ENCODE data around the gene CHCHD6. TPM values are rescaled to one million over a fixed set of nuclear protein-coding genes. Genes with fewer than 3 reads are reported as not detected.

Gene CHCHD6
- total RNA-seq, 1 experiment from 2014 or later, result 47.7 TPM

- Histone ChIP-seq H3K4me2 (no peak overlapping the region), H3K79me2 (ENCODE audit: low read depth) (peaks cover 11% of the 10 kb centered on the region; the same call in 1 of the 2 replicates), H3K27me3 (ENCODE audit: insufficient read depth, low read depth) (no peaks in the 10 kb centered on the region), H3F3A (ENCODE audit: insufficient read depth, low read depth) (no peaks in the 10 kb centered on the region), H3K36me3 (ENCODE audit: low read depth) (no peaks in the 10 kb centered on the region), H3K9me3 (ENCODE audit: insufficient read depth, low read depth) (no peaks in the 10 kb centered on the region), H4K20me1 (ENCODE audit: insufficient read depth) (no peaks in the 10 kb centered on the region; the same call in 1 of the 2 replicates), H3K4me1 (replicated peaks; ENCODE audit: insufficient read depth) (peaks cover 19% of the 10 kb centered on the region), H3K4me3 (no peak overlapping the region), H3K27ac (no peak overlapping the region), H3K9me2 (ENCODE audit: insufficient read depth) (no peaks in the 10 kb centered on the region), H2AFZ (no peak overlapping the region)
- DNase-seq, result no peak
- ChIA-PET POLR2A (ENCODE audit: unreplicated experiment) (no interaction called here), CTCF (no interaction called here)
- BruUV-seq (replicated peaks), result no TSS peak
- intact Hi-C loops (cut with micrococcal nuclease; ENCODE audit: unreplicated experiment), result no loop called here
- TF ChIP-seq, protein P1, sequence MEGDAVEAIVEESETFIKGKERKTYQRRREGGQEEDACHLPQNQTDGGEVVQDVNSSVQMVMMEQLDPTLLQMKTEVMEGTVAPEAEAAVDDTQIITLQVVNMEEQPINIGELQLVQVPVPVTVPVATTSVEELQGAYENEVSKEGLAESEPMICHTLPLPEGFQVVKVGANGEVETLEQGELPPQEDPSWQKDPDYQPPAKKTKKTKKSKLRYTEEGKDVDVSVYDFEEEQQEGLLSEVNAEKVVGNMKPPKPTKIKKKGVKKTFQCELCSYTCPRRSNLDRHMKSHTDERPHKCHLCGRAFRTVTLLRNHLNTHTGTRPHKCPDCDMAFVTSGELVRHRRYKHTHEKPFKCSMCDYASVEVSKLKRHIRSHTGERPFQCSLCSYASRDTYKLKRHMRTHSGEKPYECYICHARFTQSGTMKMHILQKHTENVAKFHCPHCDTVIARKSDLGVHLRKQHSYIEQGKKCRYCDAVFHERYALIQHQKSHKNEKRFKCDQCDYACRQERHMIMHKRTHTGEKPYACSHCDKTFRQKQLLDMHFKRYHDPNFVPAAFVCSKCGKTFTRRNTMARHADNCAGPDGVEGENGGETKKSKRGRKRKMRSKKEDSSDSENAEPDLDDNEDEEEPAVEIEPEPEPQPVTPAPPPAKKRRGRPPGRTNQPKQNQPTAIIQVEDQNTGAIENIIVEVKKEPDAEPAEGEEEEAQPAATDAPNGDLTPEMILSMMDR (conservative IDR thresholded peaks at IDR 0.05), result no peak
- TF ChIP-seq EZH2 (IDR thresholded peaks at IDR 0.05; ENCODE audit: low read depth), result no peak
These were observed 66.1 kb downstream of the CHCHD6 start for GRCh38 chr3:126770096-126770495.

- no peaks in the 10 kb centered on the region for H3K27me3 ChIP-seq (ENCODE audit: insufficient read depth, low read depth)
- peak in 1 of 2 experiments; percentile 44 for DNase-seq
- H3K4me2 ChIP-seq, result peak overlapping the region; percentile 57
- POLR2A ChIA-PET (ENCODE audit: unreplicated experiment), result interaction anchor here (0.6 to 0.7 kb wide), 2 partner anchors 215 to 561 kb away, joined by 4 to 8 read pairs; no protein-coding TSS in a partner anchor
- intact Hi-C loops (cut with micrococcal nuclease; ENCODE audit: unreplicated experiment), result no loop called here
- CTCF ChIA-PET, result interaction anchor here (0.6 kb wide), 1 partner anchor 20 kb away, joined by 17 read pairs; no protein-coding TSS in a partner anchor
- no TSS peak for BruUV-seq (replicated peaks)
- H3K9me2 ChIP-seq (ENCODE audit: insufficient read depth), result no peaks in the 10 kb centered on the region
- H4K20me1 ChIP-seq (ENCODE audit: insufficient read depth), result no peaks in the 10 kb centered on the region; the same call in 1 of the 2 replicates
- TF ChIP-seq EZH2 (IDR thresholded peaks at IDR 0.05; ENCODE audit: low read depth), result no peak
- TF ChIP-seq, protein P1 (conservative IDR thresholded peaks at IDR 0.05), result no peak
- peaks cover 19% of the 10 kb centered on the region for H3K4me1 ChIP-seq (replicated peaks; ENCODE audit: insufficient read depth)
- H3K27ac ChIP-seq, result peak overlapping the region; percentile 40
- H3F3A ChIP-seq (ENCODE audit: insufficient read depth, low read depth), result no peaks in the 10 kb centered on the region
- H2AFZ ChIP-seq, result no peak overlapping the region
- H3K36me3 ChIP-seq (ENCODE audit: low read depth), result no peaks in the 10 kb centered on the region
- peaks cover 11% of the 10 kb centered on the region; the same call in 1 of the 2 replicates for H3K79me2 ChIP-seq (ENCODE audit: low read depth)
- H3K4me3 ChIP-seq, result no peak overlapping the region
- no peaks in the 10 kb centered on the region for H3K9me3 ChIP-seq (ENCODE audit: insufficient read depth, low read depth)
These were observed 69.1 kb downstream of the CHCHD6 start for GRCh38 chr3:126773167-126773566.

DNA sequence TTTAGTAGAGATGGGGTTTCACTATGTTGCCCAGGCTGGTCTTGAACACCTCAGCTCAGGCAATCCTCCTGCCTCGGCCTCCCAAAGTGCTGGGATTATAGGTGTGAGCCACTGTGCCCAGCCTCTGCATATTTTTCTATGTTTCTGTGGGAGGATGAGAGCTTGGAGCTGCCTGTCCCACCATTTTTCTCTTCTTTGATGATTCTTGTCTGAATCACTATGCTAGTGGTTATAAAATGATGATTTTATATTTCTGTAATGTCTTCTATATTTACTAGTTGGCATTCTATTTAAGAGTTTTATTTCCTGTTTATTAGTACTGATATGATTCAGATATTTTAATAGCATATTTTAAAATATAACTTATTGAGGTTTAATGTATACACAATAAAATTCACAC is 69.7 kb downstream of the CHCHD6 start:
- no TSS peak for BruUV-seq (replicated peaks)
- no peaks in the 10 kb centered on the region for H3K9me2 ChIP-seq (ENCODE audit: insufficient read depth)
- TF ChIP-seq, protein P1 (conservative IDR thresholded peaks at IDR 0.05), result no peak
- no peak for TF ChIP-seq EZH2 (IDR thresholded peaks at IDR 0.05; ENCODE audit: low read depth)

More for the DNA sequence above, 69.7 kb downstream of the CHCHD6 start:
- no peaks in the 10 kb centered on the region for H3F3A ChIP-seq (ENCODE audit: insufficient read depth, low read depth)
- intact Hi-C loops (cut with micrococcal nuclease; ENCODE audit: unreplicated experiment), result no loop called here
- no peaks in the 10 kb centered on the region for H3K36me3 ChIP-seq (ENCODE audit: low read depth)
- peak overlapping the region; percentile 40; the same call in 1 of the 2 replicates for H3K27ac ChIP-seq
- no peak overlapping the region for H3K4me3 ChIP-seq
- ChIA-PET CTCF (no interaction called here), POLR2A (ENCODE audit: unreplicated experiment) (interaction anchor here (0.6 to 0.7 kb wide), 2 partner anchors 214 to 561 kb away, joined by 4 to 8 read pairs; no protein-coding TSS in a partner anchor)
- H4K20me1 ChIP-seq (ENCODE audit: insufficient read depth), result no peaks in the 10 kb centered on the region; the same call in 1 of the 2 replicates
- peaks cover 11% of the 10 kb centered on the region; the same call in 1 of the 2 replicates for H3K79me2 ChIP-seq (ENCODE audit: low read depth)
- no peak for DNase-seq
- no peak overlapping the region for H2AFZ ChIP-seq
- no peak overlapping the region for H3K4me2 ChIP-seq
- peaks cover 19% of the 10 kb centered on the region for H3K4me1 ChIP-seq (replicated peaks; ENCODE audit: insufficient read depth)
- no peaks in the 10 kb centered on the region for H3K9me3 ChIP-seq (ENCODE audit: insufficient read depth, low read depth)
- no peaks in the 10 kb centered on the region for H3K27me3 ChIP-seq (ENCODE audit: insufficient read depth, low read depth)

All from PC-9 (cell line).